Nephron (organoid): ENCODE measurements around the gene PLCB4.

Experiments
- H3K27ac Mint-ChIP-seq, 3 experiments: 2 replicates each; pipeline ENCODE4 v1.8.0; 2020; ENCODE audit warnings: mixed read lengths in 3 of 3, mild to moderate bottlenecking in 2 of 3, moderate library complexity in 1 of 3
- H3K27me3 Mint-ChIP-seq: 2 replicates; pipeline ENCODE4 v1.8.0; 2021; ENCODE audit warnings: low read depth, mild to moderate bottlenecking, moderate library complexity, mixed read lengths
- H3K36me3 Mint-ChIP-seq: 2 replicates; pipeline ENCODE4 v1.8.0; 2020; ENCODE audit warnings: low read depth, mixed read lengths
- H3K4me1 Mint-ChIP-seq: 2 replicates; pipeline ENCODE4 v1.8.0; 2020; ENCODE audit warnings: mixed read lengths
- H3K4me3 Mint-ChIP-seq, 3 experiments: 2 replicates each; pipeline ENCODE4 v1.8.0; 2020; ENCODE audit warnings: mild to moderate bottlenecking in 3 of 3, mixed read lengths in 3 of 3, moderate library complexity in 2 of 3
- H3K9me3 Mint-ChIP-seq: 2 replicates; pipeline ENCODE4 v1.8.0; 2020; ENCODE audit warnings: mixed read lengths
- CTCF ChIP-seq, 3 experiments: fragments of 200-600 bp; sonication (generic); IDR thresholded peaks; one replicate each; pipeline ENCODE4 v1.5.0; 2021; ENCODE audit warnings: antibody characterized with exemption in 3 of 3; ENCODE audit not compliant: unreplicated experiment in 3 of 3

PLCB4 gene

DNA sequence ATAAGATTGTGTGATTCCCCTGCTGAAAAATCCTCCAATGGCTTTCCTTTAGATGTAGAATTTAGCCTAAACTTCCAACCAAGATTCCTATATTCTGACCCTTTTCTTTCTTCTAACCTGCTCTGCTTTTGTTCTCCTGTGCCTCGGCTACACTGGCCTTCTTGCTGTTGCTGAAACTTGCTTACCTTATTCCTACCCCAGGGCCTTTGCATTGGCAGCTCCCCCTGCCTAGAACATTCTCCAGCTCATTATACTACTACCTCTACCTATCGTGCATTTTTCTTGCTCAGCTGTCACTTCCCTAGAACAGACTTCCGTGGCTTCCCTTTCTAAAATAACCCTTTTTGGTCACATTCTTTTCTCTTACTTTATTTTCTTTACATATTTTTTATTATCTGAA, 48.7 kb downstream of the PLCB4 start:
- no peak for TF ChIP-seq CTCF (IDR thresholded peaks at IDR 0.05; ENCODE audit: unreplicated experiment in 3 of 3)
- no peak overlapping the region for H3K27ac Mint-ChIP-seq
- no peaks in the 10 kb centered on the region for H3K9me3 Mint-ChIP-seq
- peaks cover 5% of the 10 kb centered on the region for H3K36me3 Mint-ChIP-seq
- no peak overlapping the region for H3K4me3 Mint-ChIP-seq
- peaks cover 4% of the 10 kb centered on the region for H3K27me3 Mint-ChIP-seq
- peaks cover 5% of the 10 kb centered on the region for H3K4me1 Mint-ChIP-seq

DNA sequence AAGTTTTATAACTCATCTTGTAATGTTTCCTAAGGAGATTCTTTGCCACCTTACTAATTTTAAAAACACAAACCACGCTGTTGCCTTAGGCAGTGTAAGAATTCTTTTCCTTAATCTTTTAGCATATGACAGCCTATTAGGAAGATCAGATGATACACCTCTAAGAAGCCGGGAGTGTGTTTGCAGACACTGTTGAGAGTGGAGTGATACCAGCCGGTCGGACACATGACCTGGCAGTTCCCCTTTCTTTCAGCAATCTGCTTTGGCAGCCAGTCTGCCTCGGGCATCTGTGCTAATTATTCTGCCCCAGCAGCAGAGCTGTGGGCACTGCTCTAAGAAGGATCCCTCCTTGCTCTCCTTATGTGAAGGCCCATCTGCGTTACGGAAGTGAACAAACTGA, 50.9 kb downstream of the PLCB4 start:
- H3K9me3 Mint-ChIP-seq: no peaks in the 10 kb centered on the region
- H3K4me1 Mint-ChIP-seq: no peaks in the 10 kb centered on the region
- no peak for TF ChIP-seq CTCF (IDR thresholded peaks at IDR 0.05; ENCODE audit: unreplicated experiment in 3 of 3)
- H3K27me3 Mint-ChIP-seq: peaks cover 4% of the 10 kb centered on the region
- H3K27ac Mint-ChIP-seq: no peak overlapping the region
- H3K4me3 Mint-ChIP-seq: no peak overlapping the region
- H3K36me3 Mint-ChIP-seq: peaks cover 5% of the 10 kb centered on the region

GRCh38 chr20:9121211-9121610, 52.3 kb downstream of the PLCB4 start:
- H3K36me3 Mint-ChIP-seq: peaks cover 5% of the 10 kb centered on the region
- TF ChIP-seq CTCF (IDR thresholded peaks at IDR 0.05; ENCODE audit: unreplicated experiment in 3 of 3): no peak

GRCh38 chr20:9122571-9122970, 53.7 kb downstream of the PLCB4 start:
- TF ChIP-seq CTCF (IDR thresholded peaks at IDR 0.05; ENCODE audit: unreplicated experiment in 3 of 3): no peak
- Mint-ChIP-seq H3K4me1 (peaks cover 4% of the 10 kb centered on the region), H3K27me3 (peaks cover 4% of the 10 kb centered on the region), H3K36me3 (peaks cover 5% of the 10 kb centered on the region), H3K27ac (no peak overlapping the region), H3K9me3 (no peaks in the 10 kb centered on the region), H3K4me3 (no peak overlapping the region)

More at GRCh38 chr20:9121211-9121610, 52.3 kb downstream of the PLCB4 start:
- Mint-ChIP-seq H3K9me3 (no peaks in the 10 kb centered on the region), H3K27ac (no peak overlapping the region), H3K4me1 (peaks cover under 1% of the 10 kb centered on the region), H3K4me3 (no peak overlapping the region), H3K27me3 (peaks cover 4% of the 10 kb centered on the region)

- Mint-ChIP-seq H3K27ac (peak overlapping the region in 1 of 3 experiments; percentile 15), H3K4me3 (no peak overlapping the region), H3K36me3 (no peaks in the 10 kb centered on the region), H3K4me1 (peaks cover 30% of the 10 kb centered on the region), H3K9me3 (no peaks in the 10 kb centered on the region), H3K27me3 (no peaks in the 10 kb centered on the region)
- no peak for TF ChIP-seq CTCF (IDR thresholded peaks at IDR 0.05; ENCODE audit: unreplicated experiment in 3 of 3)
These were observed 57.6 kb downstream of the PLCB4 start for GRCh38 chr20:9126527-9126926.

GRCh38 chr20:9128568-9128967, 59.7 kb downstream of the PLCB4 start:
- no peaks in the 10 kb centered on the region for H3K27me3 Mint-ChIP-seq
- no peaks in the 10 kb centered on the region for H3K9me3 Mint-ChIP-seq
- no peak overlapping the region for H3K4me3 Mint-ChIP-seq
- peaks cover 6% of the 10 kb centered on the region for H3K36me3 Mint-ChIP-seq
- H3K4me1 Mint-ChIP-seq: peaks cover 30% of the 10 kb centered on the region
- TF ChIP-seq CTCF (IDR thresholded peaks at IDR 0.05; ENCODE audit: unreplicated experiment in 3 of 3): no peak
- H3K27ac Mint-ChIP-seq: peak overlapping the region in 1 of 3 experiments; percentile 10
